OCI-LY3 (cell line): Measurements from ENCODE around the gene DPF3.

Source experiments
- H2AFZ ChIP-seq: fragments of 200-600, 300-600 bp; shearing (Covaris generic); 2 replicates; pipeline ENCODE4 v1.6.0; 2014; ENCODE audit warnings: antibody characterized with exemption, low read depth, low read length
- H3K27ac ChIP-seq: fragments of 200-600, 300-600 bp; sonication (generic); 2 replicates; pipeline ENCODE4 v1.5.1; 2014; ENCODE audit warnings: mild to moderate bottlenecking, low read length, moderate library complexity, mixed read lengths
- H3K27me3 ChIP-seq: fragments of 200-600, 300-600 bp; sonication (generic); 2 replicates; pipeline ENCODE4 v1.6.1; 2014; ENCODE audit warnings: low read depth, low read length, mixed read lengths
- H3K36me3 ChIP-seq: fragments of 200-600, 300-600 bp; sonication (generic); replicated peaks from 2 replicates; pipeline ENCODE3; 2014; ENCODE audit warnings: low read depth, low read length, mixed read lengths
- H3K4me1 ChIP-seq: fragments of 300-600, 200-600 bp; sonication (generic); 2 replicates; pipeline ENCODE4 v1.6.1; 2014; ENCODE audit warnings: low read length, mixed read lengths
- H3K4me2 ChIP-seq: fragments of 200-600, 300-600 bp; sonication (generic); 2 replicates; pipeline ENCODE4 v1.6.1; 2014; ENCODE audit warnings: low read length, mixed read lengths
- H3K4me3 ChIP-seq: fragments of 300-600, 200-600 bp; sonication (generic); 2 replicates; pipeline ENCODE4 v1.5.1; 2014; ENCODE audit warnings: antibody characterized with exemption, mild to moderate bottlenecking, low read length, moderate library complexity
- H3K79me2 ChIP-seq: fragments of 300-600, 200-600 bp; shearing (Covaris generic); 2 replicates; pipeline ENCODE4 v1.6.1; 2014; ENCODE audit warnings: mild to moderate bottlenecking, low read length, mixed read lengths
- H3K9ac ChIP-seq: fragments of 300-600, 200-600 bp; shearing (Covaris generic); 2 replicates; pipeline ENCODE4 v1.6.0; 2014; ENCODE audit warnings: mild to moderate bottlenecking, low read length, moderate library complexity
- H3K9me3 ChIP-seq: fragments of 200-600, 300-600 bp; shearing (Covaris generic); 2 replicates; pipeline ENCODE4 v1.6.1; 2014; ENCODE audit warnings: low read length, mixed read lengths; ENCODE audit not compliant: insufficient read depth
- H4K20me1 ChIP-seq: fragments of 200-600, 300-600 bp; sonication (generic); 2 replicates; pipeline ENCODE4 v1.6.1; 2016; ENCODE audit warnings: low read length, mixed read lengths; ENCODE audit not compliant: insufficient read depth
- EZH2phosphoT487 ChIP-seq: fragments of 200-600 bp; shearing (Covaris generic); IDR thresholded peaks from 2 replicates; pipeline ENCODE4 v1.6.1; 2018; ENCODE audit warnings: antibody characterized with exemption, mixed run types, low read depth
- TF ChIP-seq, protein P1 (sequence below): fragments of 200-600, 300-600 bp; sonication (generic); IDR thresholded peaks from 2 replicates; pipeline ENCODE4 v1.5.1; 2014; ENCODE audit warnings: antibody characterized with exemption, low read length, low read depth

DPF3 gene

DNA sequence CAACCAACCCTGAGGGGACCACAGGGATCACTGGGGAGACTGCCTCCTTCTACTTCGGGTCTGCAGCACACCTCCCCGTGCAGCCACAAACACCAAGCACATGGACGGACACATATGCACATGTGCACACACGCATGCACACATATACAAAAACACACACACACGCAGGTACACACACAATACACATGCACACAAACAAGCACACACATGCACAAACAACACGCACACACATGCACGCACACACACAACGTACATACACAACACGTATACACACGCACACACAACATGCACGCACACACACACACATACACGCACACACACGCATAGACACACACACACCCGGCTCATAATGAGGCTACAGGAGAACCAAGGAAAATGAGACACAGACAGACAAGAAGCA, 203.6 kb downstream of the DPF3 start:
- Histone ChIP-seq H3K4me1 (no peaks in the 10 kb centered on the region), H3K4me2 (no peak overlapping the region), H2AFZ (no peak overlapping the region), H3K27me3 (no peaks in the 10 kb centered on the region), H3K27ac (no peak overlapping the region), H3K9ac (no peak overlapping the region), H3K79me2 (no peaks in the 10 kb centered on the region), H3K4me3 (no peak overlapping the region), H3K9me3 (no peaks in the 10 kb centered on the region), H3K36me3 (peaks cover 16% of the 10 kb centered on the region), H4K20me1 (no peaks in the 10 kb centered on the region)
- TF ChIP-seq, protein P1, sequence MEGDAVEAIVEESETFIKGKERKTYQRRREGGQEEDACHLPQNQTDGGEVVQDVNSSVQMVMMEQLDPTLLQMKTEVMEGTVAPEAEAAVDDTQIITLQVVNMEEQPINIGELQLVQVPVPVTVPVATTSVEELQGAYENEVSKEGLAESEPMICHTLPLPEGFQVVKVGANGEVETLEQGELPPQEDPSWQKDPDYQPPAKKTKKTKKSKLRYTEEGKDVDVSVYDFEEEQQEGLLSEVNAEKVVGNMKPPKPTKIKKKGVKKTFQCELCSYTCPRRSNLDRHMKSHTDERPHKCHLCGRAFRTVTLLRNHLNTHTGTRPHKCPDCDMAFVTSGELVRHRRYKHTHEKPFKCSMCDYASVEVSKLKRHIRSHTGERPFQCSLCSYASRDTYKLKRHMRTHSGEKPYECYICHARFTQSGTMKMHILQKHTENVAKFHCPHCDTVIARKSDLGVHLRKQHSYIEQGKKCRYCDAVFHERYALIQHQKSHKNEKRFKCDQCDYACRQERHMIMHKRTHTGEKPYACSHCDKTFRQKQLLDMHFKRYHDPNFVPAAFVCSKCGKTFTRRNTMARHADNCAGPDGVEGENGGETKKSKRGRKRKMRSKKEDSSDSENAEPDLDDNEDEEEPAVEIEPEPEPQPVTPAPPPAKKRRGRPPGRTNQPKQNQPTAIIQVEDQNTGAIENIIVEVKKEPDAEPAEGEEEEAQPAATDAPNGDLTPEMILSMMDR = no peak
- TF ChIP-seq EZH2phosphoT487 = no peak

DNA sequence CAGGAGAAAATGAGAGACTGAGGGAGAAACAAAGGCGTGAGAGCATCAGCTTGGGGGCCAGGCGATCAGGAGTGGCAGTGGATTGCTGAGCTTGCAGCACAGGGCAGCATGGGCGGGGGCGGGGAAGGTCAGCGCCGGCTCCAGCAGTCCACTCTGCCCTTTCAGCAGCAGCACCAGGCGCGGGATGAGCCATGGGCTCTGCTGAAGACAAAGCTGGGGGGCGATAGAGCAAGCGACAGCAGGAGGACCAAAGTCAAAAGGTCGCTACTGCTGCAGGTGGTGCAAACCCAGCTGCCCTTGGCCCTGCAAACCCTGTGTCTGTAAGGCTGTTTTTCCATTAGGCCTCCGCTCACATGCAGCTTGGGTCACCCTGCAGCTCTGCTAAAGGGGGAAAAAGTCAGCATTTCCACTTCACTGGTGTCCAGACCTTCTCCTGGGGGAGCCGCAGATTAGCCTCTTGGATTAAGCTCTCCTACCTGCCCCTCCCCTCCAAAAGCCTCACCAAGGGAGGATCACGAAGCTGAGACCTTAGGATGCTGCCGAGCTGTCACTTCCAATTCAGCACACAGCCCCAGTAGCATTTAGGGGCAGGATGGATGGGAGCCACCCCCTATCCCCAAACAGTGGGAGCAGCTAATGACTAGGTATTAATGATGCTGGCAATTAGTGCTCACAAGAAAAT, 204.8 kb downstream of the DPF3 start:
- Histone ChIP-seq H2AFZ (no peak overlapping the region), H3K79me2 (no peaks in the 10 kb centered on the region), H3K27me3 (no peaks in the 10 kb centered on the region), H3K9ac (no peak overlapping the region), H4K20me1 (no peaks in the 10 kb centered on the region), H3K36me3 (peaks cover 21% of the 10 kb centered on the region), H3K27ac (no peak overlapping the region), H3K4me2 (no peak overlapping the region), H3K9me3 (no peaks in the 10 kb centered on the region), H3K4me3 (no peak overlapping the region), H3K4me1 (no peaks in the 10 kb centered on the region)
- TF ChIP-seq EZH2phosphoT487 = no peak
- TF ChIP-seq, protein P1 = no peak

DNA sequence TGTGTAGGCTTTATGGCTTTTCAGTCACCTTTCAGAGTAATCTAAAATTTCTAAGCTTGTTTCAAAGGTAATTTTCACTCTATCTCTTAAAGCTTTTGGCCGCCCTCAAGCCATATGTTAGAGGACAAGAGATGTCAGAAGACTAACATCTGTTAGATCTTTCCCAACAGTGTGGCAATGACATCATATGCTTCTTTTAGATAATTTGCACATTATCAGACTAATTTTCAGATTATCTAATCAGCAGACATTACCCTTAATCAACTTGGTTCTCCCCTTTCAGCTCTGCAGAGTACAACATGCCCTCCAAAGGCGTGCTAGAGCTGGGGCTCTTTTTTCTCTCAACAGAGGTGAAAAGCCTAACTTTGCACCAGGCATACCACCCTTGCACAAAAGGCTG, 207.1 kb downstream of the DPF3 start:
- no peaks in the 10 kb centered on the region for H3K4me1 ChIP-seq
- H3K27me3 ChIP-seq = no peaks in the 10 kb centered on the region
- peaks cover 20% of the 10 kb centered on the region for H3K36me3 ChIP-seq
- TF ChIP-seq EZH2phosphoT487 = no peak
- TF ChIP-seq, protein P1 = no peak
- H2AFZ ChIP-seq = no peak overlapping the region
- H3K4me3 ChIP-seq = no peak overlapping the region
- H3K9ac ChIP-seq = no peak overlapping the region
- H3K9me3 ChIP-seq = no peaks in the 10 kb centered on the region
- no peak overlapping the region for H3K4me2 ChIP-seq
- H4K20me1 ChIP-seq = no peaks in the 10 kb centered on the region
- no peak overlapping the region for H3K27ac ChIP-seq
- H3K79me2 ChIP-seq = no peaks in the 10 kb centered on the region

DNA sequence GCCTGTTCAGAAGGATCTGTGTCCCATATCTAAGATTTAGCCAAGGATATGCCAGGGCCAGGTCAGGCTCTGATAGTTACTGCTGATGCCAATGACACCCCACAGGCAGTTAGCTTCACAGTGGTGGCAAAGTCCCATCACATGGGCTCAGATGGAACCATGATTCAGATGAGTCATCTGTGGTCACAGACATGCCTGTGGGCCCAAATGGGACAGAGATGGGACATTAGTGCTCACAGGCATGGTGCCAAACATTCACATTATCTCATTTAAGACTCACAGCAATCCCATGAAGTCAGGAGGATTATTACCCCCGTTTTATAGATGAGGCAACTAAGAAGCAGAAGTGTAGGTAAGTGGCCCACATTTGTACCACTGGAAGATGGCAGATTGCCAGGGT, 207.8 kb downstream of the DPF3 start:
- no peak overlapping the region for H3K4me2 ChIP-seq
- no peaks in the 10 kb centered on the region for H3K27me3 ChIP-seq
- no peak overlapping the region for H3K27ac ChIP-seq
- H3K4me1 ChIP-seq = no peaks in the 10 kb centered on the region
- no peak for TF ChIP-seq EZH2phosphoT487
- TF ChIP-seq, protein P1 = no peak
- peaks cover 18% of the 10 kb centered on the region for H3K36me3 ChIP-seq
- no peaks in the 10 kb centered on the region for H3K9me3 ChIP-seq
- H2AFZ ChIP-seq = no peak overlapping the region
- no peak overlapping the region for H3K9ac ChIP-seq
- no peaks in the 10 kb centered on the region for H4K20me1 ChIP-seq
- no peak overlapping the region for H3K4me3 ChIP-seq
- no peaks in the 10 kb centered on the region for H3K79me2 ChIP-seq
